Measurements from ENCODE around the gene ADRM1.

The ADRM1 gene

GRCh38 chr20:62297449-62298227 lies 5.2 kb upstream of the ADRM1 start:
- DNase-seq (ENCODE audit: low read depth in 2 of 2): no peak

- DNase-seq (ENCODE audit: low read depth in 2 of 2): no peak
Observed at GRCh38 chr20:62298577-62299249, 4.1 kb upstream of the ADRM1 start.

- DNase-seq (ENCODE audit: low read depth in 2 of 2): no peak
Observed at GRCh38 chr20:62299666-62300236, 3.0 kb upstream of the ADRM1 start.

GRCh38 chr20:62300319-62300718 lies 2.5 kb upstream of the ADRM1 start:
- DNase-seq (ENCODE audit: low read depth in 2 of 2): no peak

- DNase-seq (ENCODE audit: low read depth in 2 of 2): no peak
Observed at GRCh38 chr20:62301111-62301668, 1.6 kb upstream of the ADRM1 start.

GRCh38 chr20:62301773-62302340 lies 940 bp upstream of the ADRM1 start:
- peak; percentile 87 to 89 for DNase-seq (ENCODE audit: low read depth in 2 of 2)

GRCh38 chr20:62303062-62303339 lies 204 bp downstream of the ADRM1 start:
- DNase-seq (ENCODE audit: low read depth in 2 of 2): no peak

GRCh38 chr20:62303340-62304226 lies 786 bp downstream of the ADRM1 start:
- no peak for DNase-seq (ENCODE audit: low read depth in 2 of 2)

- DNase-seq (ENCODE audit: low read depth in 2 of 2): no peak
Observed at GRCh38 chr20:62304331-62305148, 1.7 kb downstream of the ADRM1 start.

- no peak for DNase-seq (ENCODE audit: low read depth in 2 of 2)
Observed at GRCh38 chr20:62305149-62305764, 2.5 kb downstream of the ADRM1 start.

GRCh38 chr20:62305765-62306413 lies 3.1 kb downstream of the ADRM1 start:
- DNase-seq (ENCODE audit: low read depth in 2 of 2): no peak

GRCh38 chr20:62306414-62307187 lies 3.8 kb downstream of the ADRM1 start:
- DNase-seq (ENCODE audit: low read depth in 2 of 2): no peak

GRCh38 chr20:62307226-62308101 lies 4.7 kb downstream of the ADRM1 start:
- DNase-seq (ENCODE audit: low read depth in 2 of 2): no peak

- DNase-seq (ENCODE audit: low read depth in 2 of 2): no peak
Observed at GRCh38 chr20:62308102-62308822, 5.5 kb downstream of the ADRM1 start.

- no peak for DNase-seq (ENCODE audit: low read depth in 2 of 2)
Observed at GRCh38 chr20:62309198-62309944, 6.6 kb downstream of the ADRM1 start.

GRCh38 chr20:62309947-62310756 lies 7.4 kb downstream of the ADRM1 start:
- DNase-seq (ENCODE audit: low read depth in 2 of 2): no peak

Measured in stimulated activated CD4-positive, alpha-beta T cell treated with anti-CD3 and anti-CD28 coated beads, Interleukin-15, amount 100 ng/mL, for 48 hours (primary cell).